Hepatocyte (in vitro differentiated cells): ENCODE data around the gene KCTD10. TPM values are rescaled to one million over a fixed set of nuclear protein-coding genes. Genes with fewer than 3 reads are reported as not detected.
"Not testable (repeated sequence)": the region's sequence is repeated elsewhere in the genome, so short reads cannot be mapped to it uniquely, and the experiment has no call there.

Experiments
- DNase-seq: peaks from one replicate; pipeline ENCODE4 v3.0.0-alpha.2; 2016; ENCODE audit warnings: low spot score
- H2AFZ ChIP-seq: fragments of 200-600 bp; sonication (generic); 2 replicates; pipeline ENCODE4 v1.6.0; 2016; ENCODE audit warnings: antibody characterized with exemption, mild to moderate bottlenecking
- H3K27ac ChIP-seq: fragments of 200-600 bp; sonication (generic); 2 replicates; pipeline ENCODE4 v1.5.1; 2016; ENCODE audit warnings: mild to moderate bottlenecking
- H3K27me3 ChIP-seq: fragments of 200-600 bp; sonication (generic); 2 replicates; pipeline ENCODE4 v1.6.1; 2016
- H3K36me3 ChIP-seq: fragments of 200-600 bp; sonication (generic); replicated peaks from 2 replicates; pipeline ENCODE4 v1.5.1; 2016; ENCODE audit warnings: low read depth; ENCODE audit not compliant: insufficient read depth
- H3K4me1 ChIP-seq: fragments of 200-600 bp; sonication (generic); 2 replicates; pipeline ENCODE4 v1.5.1; 2016; ENCODE audit warnings: mild to moderate bottlenecking, moderate library complexity; ENCODE audit not compliant: insufficient read depth
- H3K4me2 ChIP-seq: fragments of 200-600 bp; sonication (generic); 2 replicates; pipeline ENCODE4 v1.6.0; 2016
- H3K4me3 ChIP-seq: fragments of 200-600 bp; sonication (generic); 2 replicates; pipeline ENCODE4 v1.5.1; 2016; ENCODE audit warnings: mild to moderate bottlenecking
- H3K79me2 ChIP-seq: fragments of 200-600 bp; sonication (generic); 2 replicates; pipeline ENCODE4 v1.6.0; 2017; ENCODE audit warnings: mild to moderate bottlenecking
- H3K9me2 ChIP-seq: fragments of 200-600 bp; sonication (generic); replicated peaks from 2 replicates; pipeline ENCODE4 v1.6.0; 2017; ENCODE audit warnings: mild to moderate bottlenecking; ENCODE audit not compliant: insufficient read depth
- H3K9me3 ChIP-seq: fragments of 200-600 bp; sonication (generic); 2 replicates; pipeline ENCODE4 v1.5.1; 2016; ENCODE audit warnings: low read depth, mild to moderate bottlenecking
- H4K20me1 ChIP-seq: fragments of 200-600 bp; sonication (generic); 2 replicates; pipeline ENCODE4 v1.6.0; 2016; ENCODE audit warnings: mild to moderate bottlenecking; ENCODE audit not compliant: insufficient read depth, poor library complexity, severe bottlenecking
- CTCF ChIP-seq: fragments of 200-600 bp; sonication (generic); IDR thresholded peaks from 2 replicates; pipeline ENCODE4 v1.5.1; 2016; ENCODE audit warnings: antibody characterized with exemption, mild to moderate bottlenecking; ENCODE audit not compliant: poor library complexity
- EZH2 ChIP-seq: fragments of 200-600 bp; sonication (generic); IDR thresholded peaks from 2 replicates; pipeline ENCODE4 v1.6.1; 2016; ENCODE audit warnings: antibody characterized with exemption, mild to moderate bottlenecking, borderline replicate concordance
- EZH2phosphoT487 ChIP-seq: fragments of 200-600 bp; sonication (generic); IDR thresholded peaks from one replicate; pipeline ENCODE4 v1.6.1; 2018; ENCODE audit warnings: antibody characterized with exemption, mild to moderate bottlenecking, low read depth, moderate library complexity; ENCODE audit not compliant: unreplicated experiment, severe bottlenecking
- WGBS: methylation state at CpG from one replicate; pipeline ENCODE4 v1.1.6; 2016; ENCODE audit warnings: low lambda C conversion rate; ENCODE audit errors: missing lambda C conversion rate; 5-methylcytosine and 5-hydroxymethylcytosine counted together
- polyA plus RNA-seq: library from polyadenylated mRNA; unstranded; fragments of >200 nt; fragmentation: Nextera tagmentation; extraction: Ambion mirVana; gene quantifications from 2 replicates; pipeline ENCODE4 v1.2.1, GENCODE V29; 2016
- total RNA-seq: library from RNA; depleted of rRNA; stranded (reverse); fragments of >200 nt; gene quantifications from 2 replicates; pipeline ENCODE4 v1.2.3, GENCODE V29; 2014

KCTD10 gene
- total and polyA plus RNA-seq, 2 experiments from 2014 or later = 29.4 to 29.7 TPM

DNA sequence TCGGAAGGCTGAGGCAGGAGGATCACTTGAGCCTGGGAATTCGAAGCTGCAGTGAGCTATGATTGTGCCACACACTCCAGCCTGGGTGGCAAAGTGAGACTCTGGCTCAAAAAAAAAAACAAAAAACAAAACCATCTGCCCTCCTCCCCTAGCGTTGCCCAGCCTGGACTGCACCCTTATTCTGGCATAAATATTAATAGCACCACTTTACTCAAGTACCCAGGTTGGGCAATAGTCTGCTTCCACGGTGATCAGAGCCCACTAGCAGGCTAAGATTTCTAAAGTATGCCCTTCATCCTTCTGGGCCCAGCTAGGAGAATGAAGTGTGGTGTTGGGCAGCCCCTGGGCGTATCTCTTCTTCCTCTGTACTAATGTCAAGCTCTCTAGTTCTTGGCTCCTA is 33.3 kb downstream of the KCTD10 start:
- Histone ChIP-seq H2AFZ (no peak overlapping the region), H3K27ac (no peak overlapping the region), H3K9me2 (no peaks in the 10 kb centered on the region), H3K4me3 (no peak overlapping the region), H3K9me3 (no peaks in the 10 kb centered on the region), H3K27me3 (no peaks in the 10 kb centered on the region), H3K4me1 (no peaks in the 10 kb centered on the region), H3K79me2 (no peaks in the 10 kb centered on the region), H4K20me1 (no peaks in the 10 kb centered on the region), H3K36me3 (no peaks in the 10 kb centered on the region), H3K4me2 (no peak overlapping the region)
- TF ChIP-seq CTCF (no peak), EZH2phosphoT487 (no peak), EZH2 (no peak)
- 91% methylated on average over 5 of the region's 5 CpGs for WGBS
- DNase-seq = no peak

DNA sequence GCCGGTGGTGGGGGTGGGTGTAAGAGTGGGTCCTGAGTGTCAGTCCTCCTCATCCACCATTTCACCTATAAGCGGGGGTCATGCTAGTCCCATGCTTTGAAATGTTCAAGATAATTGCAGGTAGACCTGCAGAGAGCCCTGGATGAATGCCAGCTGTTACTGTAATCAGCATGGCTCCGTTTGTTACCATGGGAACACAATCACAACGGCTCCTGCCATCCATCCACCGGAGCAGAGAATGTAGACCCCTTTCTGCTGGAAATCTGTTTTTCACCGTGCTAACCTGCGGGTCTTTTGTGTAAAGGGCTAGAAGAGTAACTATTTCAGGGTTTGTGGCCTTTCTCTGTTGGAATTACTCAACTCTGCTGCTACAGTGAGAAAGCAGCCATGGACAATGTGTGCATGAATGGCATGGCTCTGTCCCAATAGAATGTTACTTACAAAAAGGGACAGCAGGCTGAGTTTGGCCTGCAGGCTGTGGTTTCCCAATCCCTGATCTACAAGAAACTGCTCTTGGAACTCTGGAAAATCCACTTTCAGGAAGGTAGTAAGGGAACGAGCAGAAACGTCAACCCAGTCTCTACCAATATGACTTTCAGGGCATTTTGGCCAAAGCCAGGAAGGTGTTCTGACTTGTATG is 36.1 kb downstream of the KCTD10 start:
- no peaks in the 10 kb centered on the region for H3K36me3 ChIP-seq
- DNase-seq = peak; percentile 27
- H3K27ac ChIP-seq = no peak overlapping the region
- no peaks in the 10 kb centered on the region for H3K9me2 ChIP-seq
- no peaks in the 10 kb centered on the region for H4K20me1 ChIP-seq
- no peak overlapping the region for H2AFZ ChIP-seq
- H3K9me3 ChIP-seq = no peaks in the 10 kb centered on the region
- TF ChIP-seq CTCF (no peak), EZH2phosphoT487 (no peak)
- no peaks in the 10 kb centered on the region for H3K79me2 ChIP-seq
- no peak overlapping the region for H3K4me2 ChIP-seq
- no peaks in the 10 kb centered on the region for H3K4me1 ChIP-seq
- H3K27me3 ChIP-seq = no peaks in the 10 kb centered on the region
- H3K4me3 ChIP-seq = no peak overlapping the region
- 70% methylated on average over 9 of the region's 9 CpGs for WGBS

GRCh38 chr12:109439951-109440350 is 37.1 kb downstream of the KCTD10 start:
- H3K4me3 ChIP-seq, DNase-seq, H3K27ac ChIP-seq, H3K9me3 ChIP-seq, H3K27me3 ChIP-seq, H3K79me2 ChIP-seq, H3K9me2 ChIP-seq, H3K36me3 ChIP-seq, H4K20me1 ChIP-seq, H3K4me1 ChIP-seq, H2AFZ ChIP-seq, H3K4me2 ChIP-seq: not testable (repeated sequence)
- WGBS = 96% methylated on average over 13 of the region's 13 CpGs

GRCh38 chr12:109439181-109439580 is 37.9 kb downstream of the KCTD10 start:
- H3K4me2 ChIP-seq = no peak overlapping the region
- TF ChIP-seq EZH2phosphoT487 = no peak
- TF ChIP-seq EZH2 = no peak
- TF ChIP-seq CTCF = no peak

More at GRCh38 chr12:109439181-109439580, 37.9 kb downstream of the KCTD10 start:
- 96% methylated on average over 6 of the region's 6 CpGs for WGBS
- Histone ChIP-seq H3K27me3 (no peaks in the 10 kb centered on the region), H3K79me2 (no peaks in the 10 kb centered on the region), H3K9me3 (no peaks in the 10 kb centered on the region), H3K27ac (no peak overlapping the region), H2AFZ (no peak overlapping the region), H3K9me2 (no peaks in the 10 kb centered on the region), H3K4me3 (no peak overlapping the region), H3K36me3 (no peaks in the 10 kb centered on the region), H4K20me1 (no peaks in the 10 kb centered on the region), H3K4me1 (no peaks in the 10 kb centered on the region)
- DNase-seq = no peak
